ENCODE measurements around the gene ZBTB20.

Gene ZBTB20

GRCh38 chr3:114615523-114616085, 531.5 kb downstream of the ZBTB20 start:
- DNase-seq: no peak

DNA sequence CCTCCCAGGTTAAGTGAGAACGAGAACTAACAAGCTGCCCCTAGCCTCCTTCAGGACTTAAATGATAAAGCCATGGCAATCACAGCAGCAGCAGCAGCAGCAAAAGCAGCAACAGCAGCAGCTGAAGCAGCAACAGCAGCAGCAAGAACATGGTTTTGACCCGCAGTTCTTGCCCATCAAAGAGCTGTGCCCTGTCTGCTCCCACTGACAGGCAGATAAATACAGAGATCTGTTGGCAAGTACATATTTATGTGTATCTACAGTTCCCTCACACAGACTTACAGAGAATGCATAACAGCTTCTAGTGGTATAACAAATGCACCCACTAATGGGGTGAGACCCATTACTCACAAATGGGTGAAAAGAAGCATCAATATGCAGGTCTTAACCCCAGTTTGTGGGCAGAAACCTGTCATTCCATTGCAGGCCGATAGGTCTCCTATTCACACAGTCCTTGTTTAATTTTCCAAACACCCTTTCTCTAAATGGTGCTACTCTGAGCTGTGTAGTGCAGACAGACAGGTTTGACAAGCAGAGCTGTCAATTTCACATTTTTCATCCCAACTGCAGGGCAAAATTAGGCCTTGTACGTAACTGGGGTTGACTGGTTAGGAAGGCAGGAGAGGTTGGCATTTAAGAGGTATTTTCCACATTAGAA, 537.0 kb downstream of the ZBTB20 start:
- DNase-seq: no peak

DNA sequence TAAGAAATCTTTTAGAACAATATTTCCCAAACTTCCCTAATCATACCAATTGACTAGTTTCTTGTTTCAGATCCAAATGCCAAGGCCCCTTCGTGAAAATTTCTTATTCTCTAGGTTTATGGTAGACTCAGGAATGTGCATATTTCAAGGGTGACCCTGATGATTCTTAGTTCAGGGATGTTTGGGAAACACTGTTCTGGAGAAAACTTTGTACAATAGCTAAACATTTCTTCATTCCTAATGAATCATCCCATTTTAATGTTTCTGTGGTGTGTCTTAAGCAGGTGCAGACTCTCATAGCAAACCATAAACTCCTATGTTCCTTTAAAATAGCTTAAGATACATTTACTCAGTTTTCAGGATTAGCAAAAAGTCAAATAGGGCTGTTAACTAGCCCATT, 538.8 kb downstream of the ZBTB20 start:
- no peak for DNase-seq

DNA sequence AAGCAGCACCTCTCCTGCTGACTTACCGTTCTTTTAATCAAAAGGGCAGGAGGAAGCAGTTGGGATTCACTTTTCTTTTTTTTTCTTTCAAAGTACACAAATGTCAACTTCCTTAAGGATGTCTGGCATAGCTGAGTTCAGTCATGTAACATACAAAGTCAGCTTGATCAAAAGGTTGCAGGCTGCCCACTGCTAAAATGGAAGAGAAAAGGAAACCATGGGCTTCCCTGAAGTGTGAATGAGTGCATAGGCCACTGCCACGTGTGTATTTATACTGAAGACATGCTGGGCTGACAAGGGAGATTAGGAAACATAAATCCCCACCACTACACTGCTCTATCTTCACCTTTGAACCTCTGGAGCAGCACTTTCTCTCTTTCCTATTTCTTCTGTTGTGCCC, 540.8 kb downstream of the ZBTB20 start:
- no peak for DNase-seq

DNA sequence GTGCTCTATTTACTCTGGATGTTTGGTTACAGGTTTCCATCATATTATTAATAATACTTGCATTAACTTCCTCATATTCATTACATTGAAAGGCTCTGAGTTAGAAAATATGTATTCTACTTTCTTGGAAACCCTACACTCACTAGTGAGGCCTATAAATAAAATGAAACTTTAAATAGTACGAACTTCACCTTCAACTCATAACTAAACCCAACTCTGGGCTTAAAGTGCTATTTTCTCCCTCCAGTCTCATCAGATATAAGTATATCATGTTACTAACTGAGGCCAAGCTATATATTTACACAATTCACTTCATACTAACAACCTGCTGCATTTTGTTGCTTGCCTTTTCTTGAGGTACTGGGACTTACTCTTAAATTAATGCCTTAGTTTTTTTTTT, 546.5 kb downstream of the ZBTB20 start:
- DNase-seq: no peak

DNA sequence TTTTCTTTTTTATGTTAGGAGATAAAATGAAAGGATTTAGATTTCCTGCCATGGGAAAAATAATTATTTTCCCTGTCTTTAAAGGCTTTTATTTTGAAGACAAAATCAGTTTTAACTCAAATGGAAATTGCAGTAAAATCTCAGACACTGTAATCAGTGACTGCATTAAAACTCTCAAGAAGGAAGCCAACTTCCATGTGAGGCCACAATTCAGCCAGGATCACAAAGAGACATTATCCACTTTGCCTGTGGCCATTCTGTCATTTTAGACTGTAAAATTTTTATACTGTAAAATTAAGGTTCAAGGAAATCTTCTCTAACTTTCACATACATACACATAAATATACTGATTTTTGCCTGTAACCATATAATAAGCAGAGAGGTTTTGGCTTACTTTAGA, 549.2 kb downstream of the ZBTB20 start:
- no peak for DNase-seq

DNA sequence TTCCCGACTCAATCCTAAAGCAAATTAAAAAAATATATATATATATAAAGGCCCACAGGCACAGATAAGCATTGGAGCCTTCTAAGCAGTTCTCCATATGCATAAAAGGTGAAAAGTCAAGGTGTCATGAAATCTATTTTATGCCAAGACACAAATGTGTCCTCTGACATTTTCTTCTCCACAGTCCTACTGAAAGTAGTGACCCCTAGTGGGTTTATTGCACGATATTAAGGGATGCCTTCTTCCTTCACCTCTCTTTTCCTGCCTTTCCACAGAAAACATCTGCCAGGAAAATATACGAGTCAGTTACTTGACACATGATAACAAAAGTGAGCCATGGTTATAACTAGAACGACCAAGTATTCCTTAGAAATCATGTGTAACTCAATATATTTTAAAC, 550.1 kb downstream of the ZBTB20 start:
- no peak for DNase-seq

DNA sequence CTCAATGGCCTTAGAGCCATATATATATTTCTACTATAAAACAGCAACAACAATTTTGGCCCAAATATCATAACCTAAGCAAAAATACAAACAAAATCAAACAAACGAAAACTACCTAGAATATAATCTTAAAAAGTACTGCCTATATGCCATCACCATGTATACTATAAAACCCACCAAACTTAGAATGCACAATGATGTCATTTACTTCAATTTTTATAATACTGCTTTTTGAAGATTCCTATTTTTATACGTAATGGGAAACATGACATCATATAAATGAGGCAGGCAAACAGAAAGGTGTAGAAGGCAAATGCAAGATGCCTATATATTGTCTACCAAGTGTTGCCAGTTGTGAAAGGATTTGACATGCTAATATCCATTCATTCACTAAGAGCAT, 550.9 kb downstream of the ZBTB20 start:
- no peak for DNase-seq

GRCh38 chr3:114595522-114596028, 551.5 kb downstream of the ZBTB20 start:
- DNase-seq: no peak

- no peak for DNase-seq
These were observed 556.6 kb downstream of the ZBTB20 start for GRCh38 chr3:114590309-114591047.

- no peak for DNase-seq
These were observed 559.1 kb downstream of the ZBTB20 start for GRCh38 chr3:114587986-114588385.

- no peak for DNase-seq
These were observed 561.0 kb downstream of the ZBTB20 start for GRCh38 chr3:114586119-114586518.

DNA sequence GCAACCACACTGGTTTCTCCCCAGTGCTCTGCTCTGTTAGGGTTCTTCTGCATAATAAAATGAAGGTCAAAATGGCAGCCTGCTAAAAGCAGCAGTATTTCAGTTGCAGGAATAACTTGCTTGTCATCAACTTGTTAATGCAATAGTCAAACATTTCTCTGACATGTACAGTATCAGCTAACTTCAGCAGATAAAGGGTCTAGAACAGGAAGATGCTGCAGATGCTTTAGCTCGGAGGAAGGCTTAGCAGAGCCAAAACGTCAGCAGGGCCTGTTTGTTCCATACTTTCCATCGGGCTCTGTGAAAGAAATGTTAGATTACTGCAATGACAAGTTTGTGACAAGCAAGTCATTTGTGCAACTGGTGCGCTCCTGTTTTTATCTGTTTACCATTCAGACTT, 561.4 kb downstream of the ZBTB20 start:
- DNase-seq: no peak

GRCh38 chr3:114584734-114585371, 562.2 kb downstream of the ZBTB20 start:
- no peak for DNase-seq

DNA sequence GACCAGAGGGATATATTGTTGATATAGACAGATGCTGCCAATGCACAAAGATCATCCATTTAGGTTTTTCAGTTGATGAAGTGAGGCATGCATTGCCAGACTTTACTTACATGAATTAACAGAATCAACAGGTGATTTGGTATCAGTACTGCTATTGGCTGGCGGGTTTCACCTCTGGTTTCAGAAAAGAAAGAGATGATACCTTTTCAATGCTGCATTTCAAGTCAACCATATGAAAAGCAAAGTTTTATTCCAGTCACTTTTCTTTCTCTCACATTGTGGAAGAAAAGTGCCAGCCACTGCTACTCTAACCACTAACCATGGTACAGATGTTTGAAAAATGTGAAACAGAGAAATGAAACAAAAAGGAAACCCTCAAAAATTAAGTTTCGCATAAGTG, 564.2 kb downstream of the ZBTB20 start:
- no peak for DNase-seq

DNA sequence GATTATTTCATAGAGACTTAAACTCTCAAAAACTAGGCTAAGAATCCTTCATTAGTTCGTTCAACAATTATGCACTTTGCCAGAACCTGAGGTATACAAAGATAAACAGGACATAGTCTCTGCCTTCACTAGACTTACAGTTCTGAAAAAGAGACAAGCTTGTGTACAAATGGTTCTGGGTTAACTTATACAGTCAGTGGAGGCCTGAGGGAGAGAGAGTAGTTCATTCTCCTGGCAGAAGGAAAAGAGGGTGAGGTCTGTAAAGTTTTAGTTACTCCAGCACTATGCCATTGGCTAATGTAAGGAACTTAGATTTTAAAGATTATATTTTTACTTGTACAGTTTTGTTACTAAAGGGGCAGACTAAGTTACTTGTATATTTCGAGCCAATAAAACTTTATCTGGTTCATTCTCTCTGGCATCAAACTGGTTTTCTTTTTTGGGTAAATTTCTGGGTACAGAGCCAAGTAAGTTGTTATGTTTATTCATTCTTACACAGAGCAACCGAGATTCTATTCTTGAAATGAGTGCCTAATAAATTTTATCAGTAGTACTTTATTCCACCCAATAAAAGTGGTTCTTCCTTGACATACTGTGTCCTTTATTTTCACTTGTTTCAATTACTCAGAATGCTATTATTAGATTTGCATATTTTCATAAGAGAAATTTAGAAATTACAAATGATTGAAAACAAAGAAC, 574.6 kb downstream of the ZBTB20 start:
- DNase-seq: no peak

- no peak for DNase-seq
These were observed 575.7 kb downstream of the ZBTB20 start for GRCh38 chr3:114571363-114571762.

DNA sequence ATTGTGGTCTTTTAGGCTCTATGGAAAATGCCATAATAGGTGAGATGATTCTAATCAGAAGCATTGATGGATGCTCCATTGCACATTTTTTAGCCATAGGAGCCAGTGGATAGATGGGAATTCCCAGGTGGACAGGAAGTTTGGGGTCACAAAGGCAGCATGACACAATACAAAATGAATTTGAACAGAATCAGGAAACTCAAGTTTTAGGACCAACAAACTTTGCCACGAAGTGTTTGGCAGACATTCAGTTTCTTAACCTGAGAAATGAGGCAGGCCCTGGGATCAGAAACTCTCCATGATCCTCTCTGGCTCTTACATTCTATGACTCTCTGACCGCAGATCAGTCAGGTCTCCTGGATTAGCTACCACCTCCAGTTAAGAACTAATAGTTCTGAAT, 577.9 kb downstream of the ZBTB20 start:
- no peak for DNase-seq

GRCh38 chr3:114567771-114568170, 579.3 kb downstream of the ZBTB20 start:
- no peak for DNase-seq

- DNase-seq: no peak
These were observed 580.3 kb downstream of the ZBTB20 start for GRCh38 chr3:114566767-114567166.

DNA sequence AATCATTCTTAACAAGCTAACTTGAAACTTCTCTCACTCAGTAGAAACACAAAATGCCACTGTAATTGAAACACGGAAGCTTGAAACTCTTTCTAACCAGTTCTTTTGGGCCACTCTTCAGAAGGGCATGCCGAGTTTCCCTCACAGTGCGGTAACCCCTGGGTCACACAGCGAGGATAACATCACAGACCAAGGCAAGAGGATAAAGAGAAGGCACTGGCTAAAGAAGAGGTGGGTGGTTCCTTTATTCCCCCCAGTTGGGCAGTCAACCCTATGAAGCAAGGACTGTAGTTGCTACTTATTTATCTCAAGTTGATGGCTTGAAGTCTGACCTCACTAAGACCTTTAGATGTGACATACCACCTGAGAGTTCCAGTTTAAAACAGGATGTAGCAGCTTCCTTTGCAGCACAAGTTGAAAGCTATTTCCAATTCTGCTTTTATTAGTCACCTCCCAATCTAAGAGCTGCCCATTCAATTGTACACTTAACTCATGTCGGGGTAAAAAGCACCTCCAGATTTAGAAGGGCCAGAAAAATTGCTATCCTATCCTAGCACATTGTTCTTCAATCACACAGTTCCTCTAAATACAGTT, 580.8 kb downstream of the ZBTB20 start:
- no peak for DNase-seq

DNA sequence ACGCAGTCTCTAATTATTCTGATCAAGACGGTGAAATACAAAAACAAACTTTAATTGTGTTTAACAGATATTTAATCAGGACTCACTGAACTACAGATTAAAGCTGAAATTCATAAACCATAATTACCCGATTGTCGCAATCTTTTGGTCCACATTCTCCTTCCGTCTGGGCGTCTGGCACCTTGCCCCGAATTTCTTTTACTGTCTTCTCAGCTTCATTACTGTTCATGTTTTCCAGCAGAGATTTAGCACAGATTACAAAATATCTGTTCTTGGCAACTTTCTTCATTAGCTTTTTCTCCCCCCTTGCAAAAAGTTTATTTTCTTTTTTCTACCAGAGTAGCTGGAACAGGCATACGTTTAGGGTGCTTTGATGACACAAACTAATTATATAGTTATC, 581.9 kb downstream of the ZBTB20 start:
- DNase-seq: no peak

DNA sequence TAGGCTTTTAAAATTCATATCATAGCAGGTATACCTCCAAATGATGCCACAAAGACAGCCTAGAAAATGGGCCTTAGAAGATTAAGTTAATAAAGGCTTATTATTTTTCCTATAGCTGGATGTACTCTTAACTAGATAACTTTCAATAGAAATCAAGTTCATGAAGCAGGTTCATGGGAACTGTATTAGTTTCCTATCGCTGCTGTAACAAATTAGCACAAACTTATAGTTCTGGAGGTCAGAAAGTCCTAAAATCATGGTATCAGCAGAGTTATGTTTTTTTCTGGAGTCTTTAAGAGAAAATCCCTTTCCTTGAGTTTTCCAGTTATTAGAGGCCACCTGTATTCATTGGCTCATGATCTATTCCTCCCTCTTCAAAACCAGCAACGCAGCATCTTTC, 583.4 kb downstream of the ZBTB20 start:
- no peak for DNase-seq
